ENCODE results near the gene USP2.

DNA sequence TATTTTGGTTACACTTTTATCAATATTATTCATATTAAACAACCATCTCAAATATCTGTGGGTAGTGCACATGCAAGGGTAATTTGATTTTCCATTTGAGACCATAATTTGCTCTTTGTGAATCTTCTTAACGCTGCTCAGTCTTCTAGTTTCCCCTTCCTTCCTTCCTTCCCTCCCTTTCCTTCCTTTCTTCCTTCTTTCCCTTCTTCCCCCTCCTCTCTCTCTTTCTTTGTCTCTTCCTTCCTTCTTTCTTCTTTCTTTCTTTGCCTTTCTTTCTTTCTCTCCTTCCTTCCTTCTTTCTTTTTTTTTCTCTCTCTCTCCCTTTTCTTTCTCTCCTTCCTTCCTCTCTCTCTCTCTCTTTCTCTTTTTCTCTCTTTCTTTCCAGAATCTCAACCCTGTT is 51.3 kb downstream of the USP2 start:
- TF ChIP-seq, protein P1, sequence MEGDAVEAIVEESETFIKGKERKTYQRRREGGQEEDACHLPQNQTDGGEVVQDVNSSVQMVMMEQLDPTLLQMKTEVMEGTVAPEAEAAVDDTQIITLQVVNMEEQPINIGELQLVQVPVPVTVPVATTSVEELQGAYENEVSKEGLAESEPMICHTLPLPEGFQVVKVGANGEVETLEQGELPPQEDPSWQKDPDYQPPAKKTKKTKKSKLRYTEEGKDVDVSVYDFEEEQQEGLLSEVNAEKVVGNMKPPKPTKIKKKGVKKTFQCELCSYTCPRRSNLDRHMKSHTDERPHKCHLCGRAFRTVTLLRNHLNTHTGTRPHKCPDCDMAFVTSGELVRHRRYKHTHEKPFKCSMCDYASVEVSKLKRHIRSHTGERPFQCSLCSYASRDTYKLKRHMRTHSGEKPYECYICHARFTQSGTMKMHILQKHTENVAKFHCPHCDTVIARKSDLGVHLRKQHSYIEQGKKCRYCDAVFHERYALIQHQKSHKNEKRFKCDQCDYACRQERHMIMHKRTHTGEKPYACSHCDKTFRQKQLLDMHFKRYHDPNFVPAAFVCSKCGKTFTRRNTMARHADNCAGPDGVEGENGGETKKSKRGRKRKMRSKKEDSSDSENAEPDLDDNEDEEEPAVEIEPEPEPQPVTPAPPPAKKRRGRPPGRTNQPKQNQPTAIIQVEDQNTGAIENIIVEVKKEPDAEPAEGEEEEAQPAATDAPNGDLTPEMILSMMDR (IDR thresholded peaks at IDR 0.05), result no peak
- no peak for TF ChIP-seq POLR2A (IDR thresholded peaks at IDR 0.05)
